HEK293T (cell line): ENCODE results near the gene RHOXF2B.
"Not testable (repeated sequence)": the region's sequence is repeated elsewhere in the genome, so short reads cannot be mapped to it uniquely, and the experiment has no call there.

Experiments
- ARNT ChIP-seq: fragments of 450-650 bp; IDR thresholded peaks from 2 replicates; pipeline ENCODE4 v1.6.1; 2017; ENCODE audit warnings: mild to moderate bottlenecking
- BHLHE40 ChIP-seq: fragments of 450-650 bp; IDR thresholded peaks from 2 replicates; pipeline ENCODE4 v1.6.1; 2016; ENCODE audit warnings: mild to moderate bottlenecking, moderate library complexity, borderline replicate concordance
- CTBP1 ChIP-seq: fragments of 450-650 bp; IDR thresholded peaks from 2 replicates; pipeline ENCODE4 v1.6.1; 2016; ENCODE audit warnings: borderline replicate concordance
- ELF4 ChIP-seq: fragments of 450-650 bp; IDR thresholded peaks from 2 replicates; pipeline ENCODE4 v1.6.1; 2017; ENCODE audit warnings: antibody characterized with exemption
- FOXA1 ChIP-seq: fragments of 450-650 bp; IDR thresholded peaks from 2 replicates; pipeline ENCODE4 v1.6.1; 2016; ENCODE audit warnings: mild to moderate bottlenecking
- FOXK2 ChIP-seq: fragments of 450-650 bp; IDR thresholded peaks from 2 replicates; pipeline ENCODE4 v1.6.1; 2016; ENCODE audit warnings: mild to moderate bottlenecking
- FOXM1 ChIP-seq: fragments of 450-650 bp; IDR thresholded peaks from 2 replicates; pipeline ENCODE4 v1.6.1; 2017; ENCODE audit warnings: mild to moderate bottlenecking, borderline replicate concordance
- LEF1 ChIP-seq: fragments of 450-650 bp; IDR thresholded peaks from 2 replicates; pipeline ENCODE4 v1.6.1; 2017; ENCODE audit warnings: mild to moderate bottlenecking, borderline replicate concordance
- NFRKB ChIP-seq: fragments of 450-650 bp; IDR thresholded peaks from 2 replicates; pipeline ENCODE4 v1.6.1; 2016; ENCODE audit warnings: mild to moderate bottlenecking, moderate library complexity
- SP1 ChIP-seq: fragments of 450-650 bp; IDR thresholded peaks from 2 replicates; pipeline ENCODE4 v1.6.1; 2017
- SUZ12 ChIP-seq: fragments of 450-650 bp; IDR thresholded peaks from 2 replicates; pipeline ENCODE4 v1.6.1; 2016; ENCODE audit warnings: mild to moderate bottlenecking
- TARDBP ChIP-seq: fragments of 450-650 bp; IDR thresholded peaks from 2 replicates; pipeline ENCODE4 v1.6.1; 2016
- ZNF384 ChIP-seq: fragments of 450-650 bp; IDR thresholded peaks from 2 replicates; pipeline ENCODE4 v1.6.1; 2016
- TF ChIP-seq, protein P1 (sequence below): fragments of 450-650 bp; IDR thresholded peaks from 2 replicates; pipeline ENCODE4 v1.6.1; 2016

DNA sequence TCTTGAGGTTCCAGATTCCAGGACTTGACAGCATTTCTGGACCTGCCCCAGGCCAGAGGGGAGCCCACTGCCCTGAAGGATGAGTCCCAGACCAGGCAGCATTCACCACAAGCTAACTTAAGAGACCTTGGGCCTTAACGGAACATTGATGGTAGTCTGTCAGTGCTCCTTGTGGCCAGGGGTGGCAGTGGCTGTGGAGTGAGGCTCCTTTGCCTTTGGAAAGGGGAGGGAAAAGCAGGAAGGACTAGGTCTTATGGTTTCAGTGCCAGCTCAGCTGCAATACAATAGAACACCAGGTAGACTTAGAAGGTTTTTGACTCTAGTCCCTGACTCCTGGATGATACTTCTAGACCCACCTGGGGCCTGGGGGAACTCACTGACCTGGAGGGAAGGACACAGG lies 11.3 kb downstream of the RHOXF2B start:
- not testable (repeated sequence) for TF ChIP-seq CTBP1, TARDBP, BHLHE40, FOXM1, FOXA1, NFRKB, ARNT, LEF1, ZNF384, SUZ12, ELF4, FOXK2, SP1
- TF ChIP-seq, protein P1, sequence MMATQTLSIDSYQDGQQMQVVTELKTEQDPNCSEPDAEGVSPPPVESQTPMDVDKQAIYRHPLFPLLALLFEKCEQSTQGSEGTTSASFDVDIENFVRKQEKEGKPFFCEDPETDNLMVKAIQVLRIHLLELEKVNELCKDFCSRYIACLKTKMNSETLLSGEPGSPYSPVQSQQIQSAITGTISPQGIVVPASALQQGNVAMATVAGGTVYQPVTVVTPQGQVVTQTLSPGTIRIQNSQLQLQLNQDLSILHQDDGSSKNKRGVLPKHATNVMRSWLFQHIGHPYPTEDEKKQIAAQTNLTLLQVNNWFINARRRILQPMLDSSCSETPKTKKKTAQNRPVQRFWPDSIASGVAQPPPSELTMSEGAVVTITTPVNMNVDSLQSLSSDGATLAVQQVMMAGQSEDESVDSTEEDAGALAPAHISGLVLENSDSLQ: not testable (repeated sequence)
